ENCODE data around the gene HEMGN.

Gene HEMGN

DNA sequence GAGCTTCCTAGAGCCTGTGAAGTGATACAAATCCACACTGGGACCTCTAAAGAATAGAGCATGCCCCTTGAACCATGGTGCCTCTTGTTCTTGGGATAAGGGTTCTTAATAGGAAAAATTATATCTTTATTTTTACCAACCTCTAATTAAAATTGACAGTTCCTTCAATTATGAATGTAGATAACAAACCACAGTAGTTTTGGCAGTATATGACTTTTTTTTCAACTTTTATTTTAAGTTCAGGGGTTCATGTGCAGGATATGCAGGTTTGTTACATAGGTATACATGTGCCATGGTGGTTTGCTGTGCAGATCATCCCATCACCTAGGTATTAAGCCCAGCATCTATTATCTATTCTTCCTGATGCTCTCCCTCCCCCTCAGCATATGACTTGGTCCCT is 974 bp downstream of the HEMGN start:
- Histone ChIP-seq H3K27me3 (ENCODE audit: insufficient read depth, low read depth, severe bottlenecking) (no peaks in the 10 kb centered on the region), H3K27ac (no peak overlapping the region), H3K4me3 (ENCODE audit: low read depth, low read length) (no peak overlapping the region), H3K36me3 (no peaks in the 10 kb centered on the region), H3K9me3 (ENCODE audit: severe bottlenecking) (no peaks in the 10 kb centered on the region)
- TF ChIP-seq, protein P1, sequence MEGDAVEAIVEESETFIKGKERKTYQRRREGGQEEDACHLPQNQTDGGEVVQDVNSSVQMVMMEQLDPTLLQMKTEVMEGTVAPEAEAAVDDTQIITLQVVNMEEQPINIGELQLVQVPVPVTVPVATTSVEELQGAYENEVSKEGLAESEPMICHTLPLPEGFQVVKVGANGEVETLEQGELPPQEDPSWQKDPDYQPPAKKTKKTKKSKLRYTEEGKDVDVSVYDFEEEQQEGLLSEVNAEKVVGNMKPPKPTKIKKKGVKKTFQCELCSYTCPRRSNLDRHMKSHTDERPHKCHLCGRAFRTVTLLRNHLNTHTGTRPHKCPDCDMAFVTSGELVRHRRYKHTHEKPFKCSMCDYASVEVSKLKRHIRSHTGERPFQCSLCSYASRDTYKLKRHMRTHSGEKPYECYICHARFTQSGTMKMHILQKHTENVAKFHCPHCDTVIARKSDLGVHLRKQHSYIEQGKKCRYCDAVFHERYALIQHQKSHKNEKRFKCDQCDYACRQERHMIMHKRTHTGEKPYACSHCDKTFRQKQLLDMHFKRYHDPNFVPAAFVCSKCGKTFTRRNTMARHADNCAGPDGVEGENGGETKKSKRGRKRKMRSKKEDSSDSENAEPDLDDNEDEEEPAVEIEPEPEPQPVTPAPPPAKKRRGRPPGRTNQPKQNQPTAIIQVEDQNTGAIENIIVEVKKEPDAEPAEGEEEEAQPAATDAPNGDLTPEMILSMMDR (IDR thresholded peaks at IDR 0.05; ENCODE audit: low read depth, low read length), result no peak
- no peak for DNase-seq

DNA sequence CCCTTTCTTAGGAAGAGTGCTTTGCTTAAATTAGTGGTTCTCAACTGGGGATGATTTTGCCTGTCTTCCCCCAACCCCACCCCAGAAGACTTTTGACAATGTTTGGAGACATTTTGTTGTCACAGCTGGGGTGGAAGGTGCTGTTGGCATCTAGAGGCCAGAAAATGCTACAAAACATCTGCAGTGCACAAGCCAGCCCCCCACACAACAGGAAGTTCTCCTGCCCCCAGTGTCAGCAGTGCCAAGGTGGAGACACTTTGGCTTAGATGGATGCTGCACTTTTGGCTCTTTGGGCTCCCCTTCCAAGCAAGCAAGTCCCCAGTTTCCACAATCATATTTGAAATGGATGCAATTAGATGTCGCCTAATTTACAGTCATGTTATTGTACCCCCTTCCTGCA is 2.7 kb downstream of the HEMGN start:
- no peak overlapping the region for H3K4me3 ChIP-seq (ENCODE audit: low read depth, low read length)
- TF ChIP-seq, protein P1 (IDR thresholded peaks at IDR 0.05; ENCODE audit: low read depth, low read length), result no peak
- H3K36me3 ChIP-seq, result no peaks in the 10 kb centered on the region
- no peaks in the 10 kb centered on the region for H3K27me3 ChIP-seq (ENCODE audit: insufficient read depth, low read depth, severe bottlenecking)
- no peak overlapping the region for H3K27ac ChIP-seq
- H3K9me3 ChIP-seq (ENCODE audit: severe bottlenecking), result no peaks in the 10 kb centered on the region
- no peak for DNase-seq

DNA sequence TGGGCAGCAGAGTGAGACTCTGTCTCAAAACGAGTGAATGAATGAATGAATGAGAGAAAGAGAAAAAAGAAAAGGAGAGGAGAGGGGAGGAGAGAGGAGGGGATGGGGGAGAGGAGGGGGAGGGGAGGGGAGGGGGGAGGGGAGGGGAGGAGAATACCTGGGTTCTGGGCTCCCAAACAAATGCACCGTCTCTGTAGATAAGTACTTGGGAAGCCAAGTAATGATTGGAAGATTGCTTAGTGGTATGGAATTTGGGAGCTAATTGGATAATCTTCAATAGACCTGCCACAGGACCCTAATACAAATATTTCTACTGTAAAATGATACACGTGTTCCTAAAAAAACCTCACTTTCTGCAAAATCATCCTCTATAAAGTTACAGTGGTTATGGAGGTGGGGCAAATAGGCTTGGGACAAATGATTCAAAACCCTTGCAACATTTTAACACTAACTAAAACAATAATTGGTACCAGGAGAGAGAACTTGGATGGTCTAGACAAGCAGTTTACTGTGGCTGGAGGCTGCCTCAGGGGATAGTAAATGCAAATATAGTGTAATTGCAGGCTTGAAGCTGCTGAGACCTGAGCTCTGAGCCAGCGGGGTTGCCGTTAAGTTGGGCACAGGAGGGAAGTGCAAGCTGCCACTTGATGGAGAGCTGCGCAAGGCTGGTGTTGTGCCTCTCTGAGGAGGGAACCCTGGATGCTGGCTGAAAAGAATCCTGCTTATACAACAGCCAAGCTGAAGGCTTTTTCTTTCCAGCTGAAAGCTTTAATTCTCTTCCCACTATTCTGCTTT is 3.5 kb downstream of the HEMGN start:
- Histone ChIP-seq H3K36me3 (no peaks in the 10 kb centered on the region), H3K4me3 (ENCODE audit: low read depth, low read length) (no peak overlapping the region), H3K27me3 (ENCODE audit: insufficient read depth, low read depth, severe bottlenecking) (no peaks in the 10 kb centered on the region), H3K27ac (no peak overlapping the region), H3K9me3 (ENCODE audit: severe bottlenecking) (no peaks in the 10 kb centered on the region)
- TF ChIP-seq, protein P1 (IDR thresholded peaks at IDR 0.05; ENCODE audit: low read depth, low read length), result no peak
- DNase-seq, result no peak

DNA sequence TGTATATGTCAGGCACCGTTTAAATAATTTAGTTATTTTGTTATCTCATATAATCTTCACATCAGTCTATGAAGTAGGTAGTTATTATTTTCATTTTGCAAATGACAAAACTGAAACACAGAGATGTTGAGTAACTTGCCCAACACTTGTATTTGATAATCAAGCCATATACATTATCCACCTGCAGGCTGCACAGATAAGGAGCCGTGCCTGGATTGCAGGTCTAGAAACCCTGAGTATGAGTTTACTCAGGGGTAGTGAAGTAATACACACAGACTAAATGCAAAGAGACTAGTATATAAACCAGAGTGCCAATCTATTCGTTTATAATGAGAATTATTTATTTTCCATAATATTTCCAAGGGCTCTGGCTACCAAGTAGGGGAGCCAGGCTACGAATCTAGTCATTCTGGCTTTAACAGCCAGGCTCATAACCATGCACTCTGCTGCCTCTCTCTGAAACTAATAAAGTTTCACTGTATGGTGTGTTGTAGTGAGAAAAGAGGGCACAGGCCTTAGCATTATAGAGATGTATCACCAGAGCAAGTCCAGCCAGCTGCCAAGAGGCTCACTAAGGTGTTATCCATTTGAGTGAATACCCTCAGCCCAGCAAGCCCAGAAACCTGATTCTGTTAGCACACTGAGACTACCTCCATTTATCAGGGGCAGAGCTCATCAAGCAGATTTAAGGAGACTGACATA is 4.5 kb downstream of the HEMGN start:
- Histone ChIP-seq H3K27me3 (ENCODE audit: insufficient read depth, low read depth, severe bottlenecking) (no peaks in the 10 kb centered on the region), H3K36me3 (no peaks in the 10 kb centered on the region), H3K4me3 (ENCODE audit: low read depth, low read length) (no peak overlapping the region), H3K9me3 (ENCODE audit: severe bottlenecking) (no peaks in the 10 kb centered on the region), H3K27ac (no peak overlapping the region)
- TF ChIP-seq, protein P1 (IDR thresholded peaks at IDR 0.05; ENCODE audit: low read depth, low read length), result no peak
- DNase-seq, result no peak

DNA sequence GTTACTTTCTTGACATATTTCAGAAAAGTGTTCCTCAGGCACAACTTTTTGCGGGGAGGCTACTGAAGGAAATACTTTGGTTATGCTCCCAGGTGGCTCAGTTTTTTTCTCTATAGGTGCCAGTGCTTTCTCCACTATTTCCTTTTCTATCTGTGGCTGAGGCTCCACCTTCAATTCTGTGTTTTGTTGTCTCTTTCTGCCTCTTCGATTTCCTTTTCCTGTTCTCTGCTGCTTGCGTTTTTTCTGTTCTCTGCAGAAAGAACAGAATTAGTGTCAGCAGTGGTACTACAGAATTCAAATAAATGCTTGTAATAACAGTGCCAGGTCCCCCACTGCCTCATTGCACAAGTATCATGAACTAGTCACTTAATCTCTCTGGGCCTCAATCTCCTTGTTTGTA is 7.0 kb downstream of the HEMGN start:
- no peaks in the 10 kb centered on the region for H3K9me3 ChIP-seq (ENCODE audit: severe bottlenecking)
- TF ChIP-seq, protein P1 (IDR thresholded peaks at IDR 0.05; ENCODE audit: low read depth, low read length), result no peak
- DNase-seq, result no peak
- H3K27ac ChIP-seq, result no peak overlapping the region
- no peak overlapping the region for H3K4me3 ChIP-seq (ENCODE audit: low read depth, low read length)
- H3K36me3 ChIP-seq, result no peaks in the 10 kb centered on the region
- no peaks in the 10 kb centered on the region for H3K27me3 ChIP-seq (ENCODE audit: insufficient read depth, low read depth, severe bottlenecking)

Data from WERI-Rb-1 (cell line).